Naive thymus-derived CD8-positive, alpha-beta T cell (primary cell): ENCODE data around the gene ZNF675. TPM values are rescaled to one million over a fixed set of nuclear protein-coding genes. Genes with fewer than 3 reads are reported as not detected.
"Not testable (repeated sequence)": the region's sequence is repeated elsewhere in the genome, so short reads cannot be mapped to it uniquely, and the experiment has no call there.

Source experiments
- ATAC-seq, 2 donors: fragments of 150-1000 bp; cut with Tn5 transposase in 1 of 2; sonication (Bioruptor Pico), chemical (Tn5 transposase) in 1 of 2; 1 replicate in 1 of 2; 2 replicates in 1 of 2; pipeline ENCODE4 v1.10.0; 2021; ENCODE audit warnings: mild to moderate bottlenecking in 2 of 2, moderate library complexity in 2 of 2
- POLR2A ChIA-PET: fragments of 350-600 bp; sonication (Branson Sonifier 250); formaldehyde crosslinking; loops from one replicate; lab custom pipeline; 2021; ENCODE audit warnings: antibody characterized with exemption; lab: Charles Lee
- DNase-seq, 10 donors: peaks; one replicate each; pipeline versions ENCODE4 v3.0.0 to v3.0.0-alpha.2; 2020 to 2022
- H3K27ac Mint-ChIP-seq, 10 donors: one replicate each; pipeline ENCODE4 v1.8.0; 2020 to 2022; ENCODE audit warnings: mild to moderate bottlenecking in 10 of 10, mixed read lengths in 10 of 10, moderate library complexity in 4 of 10, inconsistent platforms in 1 of 10
- H3K27me3 Mint-ChIP-seq, 5 donors: one replicate each; pipeline ENCODE4 v1.8.0; 2021 to 2022; ENCODE audit warnings: mixed read lengths in 5 of 5
- H3K36me3 Mint-ChIP-seq, 3 donors: one replicate each; pipeline ENCODE4 v1.8.0; 2020 to 2022; ENCODE audit warnings: mixed read lengths in 3 of 3, mild to moderate bottlenecking in 2 of 3, inconsistent platforms in 1 of 3
- H3K4me1 Mint-ChIP-seq, 4 donors: one replicate each; pipeline ENCODE4 v1.8.0; 2021 to 2022; ENCODE audit warnings: mixed read lengths in 4 of 4
- H3K4me3 Mint-ChIP-seq, 10 donors: one replicate each; pipeline ENCODE4 v1.8.0; 2020 to 2022; ENCODE audit warnings: mild to moderate bottlenecking in 10 of 10, mixed read lengths in 10 of 10, moderate library complexity in 6 of 10, inconsistent platforms in 1 of 10
- H3K9me3 Mint-ChIP-seq, 9 donors: one replicate each; pipeline ENCODE4 v1.8.0; 2020 to 2022; ENCODE audit warnings: mixed read lengths in 9 of 9, mild to moderate bottlenecking in 3 of 9, inconsistent platforms in 1 of 9, moderate library complexity in 1 of 9
- polyA plus RNA-seq, 3 donors: library from polyadenylated mRNA; unstranded; fragments of 300-500 nt; fragmentation: Illumina TruSeq; gene quantifications; one replicate each; pipeline ENCODE4 v1.2.3, GENCODE V29; 2021
- total RNA-seq, 8 experiments: library from RNA in 2 of 8; stranded (reverse) in 2 of 8; gene quantifications; one replicate each; pipeline ENCODE4 v1.2.3 and lab custom pipeline; 2021 to 2026

The ZNF675 gene
- total and polyA plus RNA-seq, 5 experiments from 2014 or later: 16.3 to 44.5 (median 18.5) TPM

- ATAC-seq, H3K27ac Mint-ChIP-seq, DNase-seq, POLR2A ChIA-PET, H3K4me3 Mint-ChIP-seq, H3K27me3 Mint-ChIP-seq: not testable (repeated sequence)
- peaks cover 60 to 87% (median 79%) of the 10 kb centered on the region in 3 donors for H3K36me3 Mint-ChIP-seq
- H3K4me1 Mint-ChIP-seq: peaks cover 6 to 50% (median 15%) of the 10 kb centered on the region in 4 donors
- H3K9me3 Mint-ChIP-seq: peaks cover 0 to 94% (median 16%) of the 10 kb centered on the region in 9 donors
These were observed 18.4 kb downstream of the ZNF675 start for GRCh38 chr19:23668606-23669005.

- H3K4me1 Mint-ChIP-seq: peaks cover 0 to 28% (median 3%) of the 10 kb centered on the region in 4 donors
- POLR2A ChIA-PET: no interaction called here
- peaks cover 0 to 94% (median 32%) of the 10 kb centered on the region in 9 donors for H3K9me3 Mint-ChIP-seq
- no peak for DNase-seq
- H3K36me3 Mint-ChIP-seq: peaks cover 56 to 87% (median 79%) of the 10 kb centered on the region in 3 donors
- no peaks in the 10 kb centered on the region for H3K27me3 Mint-ChIP-seq
- no peak overlapping the region for H3K27ac Mint-ChIP-seq
- no peak for ATAC-seq
- H3K4me3 Mint-ChIP-seq: no peak overlapping the region
These were observed 21.2 kb downstream of the ZNF675 start for GRCh38 chr19:23665651-23666410.

GRCh38 chr19:23649817-23650216 lies 37.2 kb downstream of the ZNF675 start:
- ATAC-seq, H3K4me3 Mint-ChIP-seq, POLR2A ChIA-PET, H3K4me1 Mint-ChIP-seq, H3K27me3 Mint-ChIP-seq, DNase-seq, H3K27ac Mint-ChIP-seq: not testable (repeated sequence)
- peaks cover 7 to 91% (median 41%) of the 10 kb centered on the region in 9 donors for H3K9me3 Mint-ChIP-seq
- peaks cover 20 to 48% (median 29%) of the 10 kb centered on the region in 3 donors for H3K36me3 Mint-ChIP-seq

Other genes starting within 250 kb of the ZNF675 start
- gene ZNF681, start 71.7 kb upstream of the ZNF675 start, total RNA-seq: 10 to 100 TPM in 1 of 2 experiments, 1 to 10 TPM in 1; 9.7 to 10.8 TPM
- gene ZNF681, start 71.7 kb upstream of the ZNF675 start, polyA plus RNA-seq: 1 to 10 TPM; 3.5 to 4.7 (median 4.7) TPM
- 1 to 10 TPM; 5.4 to 6.5 TPM for gene ZNF726, start 227.7 kb upstream of the ZNF675 start, total RNA-seq
- gene ZNF726, start 227.7 kb upstream of the ZNF675 start, polyA plus RNA-seq: 1 to 10 TPM; 1.5 to 3.8 (median 2.0) TPM